Body of pancreas (tissue), 4 donors: Measurements from ENCODE around the gene PHTF2.

ENCODE experiments used
- POLR2A ChIP-seq, 3 donors: fragments of 450-650 bp; IDR thresholded peaks; one replicate each; pipeline ENCODE4 v1.6.1; 2016; ENCODE audit warnings: antibody characterized with exemption in 3 of 3, mild to moderate bottlenecking in 2 of 3
- TF ChIP-seq, protein P1 (sequence below), 7 experiments: fragments of 450-650 bp in 4 of 7; fragments of 200-600 bp in 3 of 7; sonication (generic) in 3 of 7; IDR thresholded peaks; one replicate each; pipeline ENCODE4 v1.5.1; 2016 to 2019; ENCODE audit warnings: antibody characterized with exemption in 7 of 7

DNA sequence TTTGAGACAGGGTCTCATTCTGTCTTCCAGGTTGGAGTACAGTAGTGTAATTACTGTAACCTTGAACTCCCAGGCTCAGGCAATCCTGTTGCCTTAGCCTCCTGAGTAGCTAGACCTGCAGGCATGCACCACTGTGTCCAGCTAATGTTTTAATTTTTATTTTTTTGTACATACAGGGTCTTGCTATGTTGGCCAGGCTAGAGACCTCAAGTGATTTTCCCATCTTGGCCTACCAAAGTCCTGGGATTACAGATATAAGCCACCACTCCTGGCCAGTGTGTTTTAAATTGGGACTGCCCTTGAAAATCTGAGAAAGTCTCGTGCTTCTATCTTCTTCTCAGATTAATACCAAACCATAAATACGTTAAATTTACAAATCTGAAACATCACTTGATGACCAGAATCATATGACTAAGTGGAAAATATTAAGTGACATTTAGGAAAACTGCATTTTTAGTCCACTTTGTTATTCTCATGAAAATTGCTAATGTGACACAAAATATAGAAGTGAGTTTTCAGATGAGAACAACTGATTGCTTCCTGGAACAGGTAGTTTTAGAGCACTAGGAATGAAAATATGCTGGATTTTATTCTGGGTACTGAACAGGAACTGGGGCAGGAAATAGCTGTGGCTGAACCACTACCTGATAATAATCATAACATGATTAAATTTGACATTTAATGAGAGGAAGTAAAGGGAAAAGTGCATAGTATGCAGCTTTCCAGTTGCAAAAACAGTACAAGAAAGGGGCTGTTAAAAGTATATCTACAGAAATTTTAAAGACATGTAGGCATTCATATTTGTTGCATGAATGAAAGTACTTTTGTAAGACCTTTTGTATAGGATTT is 4.2 kb downstream of the PHTF2 start:
- TF ChIP-seq, protein P1, sequence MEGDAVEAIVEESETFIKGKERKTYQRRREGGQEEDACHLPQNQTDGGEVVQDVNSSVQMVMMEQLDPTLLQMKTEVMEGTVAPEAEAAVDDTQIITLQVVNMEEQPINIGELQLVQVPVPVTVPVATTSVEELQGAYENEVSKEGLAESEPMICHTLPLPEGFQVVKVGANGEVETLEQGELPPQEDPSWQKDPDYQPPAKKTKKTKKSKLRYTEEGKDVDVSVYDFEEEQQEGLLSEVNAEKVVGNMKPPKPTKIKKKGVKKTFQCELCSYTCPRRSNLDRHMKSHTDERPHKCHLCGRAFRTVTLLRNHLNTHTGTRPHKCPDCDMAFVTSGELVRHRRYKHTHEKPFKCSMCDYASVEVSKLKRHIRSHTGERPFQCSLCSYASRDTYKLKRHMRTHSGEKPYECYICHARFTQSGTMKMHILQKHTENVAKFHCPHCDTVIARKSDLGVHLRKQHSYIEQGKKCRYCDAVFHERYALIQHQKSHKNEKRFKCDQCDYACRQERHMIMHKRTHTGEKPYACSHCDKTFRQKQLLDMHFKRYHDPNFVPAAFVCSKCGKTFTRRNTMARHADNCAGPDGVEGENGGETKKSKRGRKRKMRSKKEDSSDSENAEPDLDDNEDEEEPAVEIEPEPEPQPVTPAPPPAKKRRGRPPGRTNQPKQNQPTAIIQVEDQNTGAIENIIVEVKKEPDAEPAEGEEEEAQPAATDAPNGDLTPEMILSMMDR (IDR thresholded peaks at IDR 0.05): no peak
- TF ChIP-seq POLR2A (IDR thresholded peaks at IDR 0.05): no peak
